HCT116 (cell line): ENCODE measurements around the gene OR4E2. TPM values are rescaled to one million over a fixed set of nuclear protein-coding genes. Genes with fewer than 3 reads are reported as not detected.

ENCODE experiments used
- ATAC-seq: fragments of 200-7000 bp; cut with Tn5 transposase; 2 replicates; pipeline ENCODE4 v1.9.1; 2020; ENCODE audit warnings: mild to moderate bottlenecking, moderate library complexity
- BruUV-seq: library from RNA; stranded (reverse); fragments of 400-500 nt; replicated peaks from 2 replicates; lab custom pipeline; 2021; lab: Mats Ljungman, UMichigan
- CTCF ChIA-PET: fragments of 300-600 bp; sonication (Branson Sonifier 250); formaldehyde crosslinking; loops from one replicate; lab custom pipeline; 2021; ENCODE audit warnings: antibody characterized with exemption; lab: Charles Lee
- POLR2A ChIA-PET: fragments of 300-600, 350-600 bp; sonication (Branson Sonifier 250); formaldehyde crosslinking; loops from one replicate; lab custom pipeline; 2021; ENCODE audit warnings: antibody characterized with exemption; lab: Charles Lee
- RAD21 ChIA-PET, 2 experiments: fragments of 300-600 bp; sonication (Branson Sonifier 250); formaldehyde crosslinking; loops; one replicate each; lab custom pipeline; 2023; ENCODE audit warnings: low total read pairs in 2 of 2; ENCODE audit not compliant: uncharacterized antibody in 2 of 2, unreplicated experiment in 2 of 2, low non-redundant PET in 1 of 2; lab: Charles Lee
- DNase-seq: peaks from one replicate; pipeline ENCODE4 v3.0.0-alpha.2; 2010; ENCODE audit warnings: low read depth, low spot score
- H2AFZ ChIP-seq: fragments of 200-600 bp; shearing (Covaris generic), sonication (generic); 2 replicates; pipeline ENCODE4 v1.6.1; 2017; ENCODE audit warnings: low read depth, mixed run types, mixed read lengths, antibody characterized with exemption, low read length; ENCODE audit not compliant: poor library complexity, severe bottlenecking
- H3K27ac ChIP-seq: 2 replicates; pipeline ENCODE4 v1.5.1; 2012; ENCODE audit warnings: low read depth, low read length
- H3K27me3 ChIP-seq: fragments of 200-600 bp; sonication (generic); 2 replicates; pipeline ENCODE4 v1.6.1; 2016; ENCODE audit warnings: mixed run types, low read length, mixed read lengths; ENCODE audit not compliant: insufficient read depth
- H3K36me3 ChIP-seq, 2 experiments: fragments of 200-500 bp in 1 of 2; fragments of 200-600 bp in 1 of 2; sonication (Bioruptor generic) in 1 of 2; sonication (generic) in 1 of 2; 2 replicates each; pipeline versions ENCODE4 v1.5.1 to v1.6.1; 2014 to 2016; ENCODE audit warnings: low read length in 2 of 2, inconsistent platforms in 1 of 2, mixed read lengths in 1 of 2, mixed run types in 1 of 2; ENCODE audit not compliant: insufficient read depth in 2 of 2, control insufficient read depth in 1 of 2
- H3K4me1 ChIP-seq, 2 experiments: fragments of 200-600 bp in 1 of 2; sonication (generic) in 1 of 2; 2 replicates each; pipeline versions ENCODE4 v1.5.1 to v1.6.1; 2012 to 2017; ENCODE audit warnings: low read length in 2 of 2, inconsistent platforms in 1 of 2, mild to moderate bottlenecking in 1 of 2, mixed read lengths in 1 of 2, mixed run types in 1 of 2, moderate library complexity in 1 of 2; ENCODE audit not compliant: insufficient read depth in 2 of 2, control insufficient read depth in 1 of 2
- H3K4me2 ChIP-seq: fragments of 200-600 bp; sonication (generic); 2 replicates; pipeline ENCODE4 v1.6.1; 2017; ENCODE audit warnings: mixed run types, low read length, mixed read lengths
- H3K4me3 ChIP-seq, 2 experiments: fragments of 200-600 bp in 1 of 2; sonication (generic) in 1 of 2; replicated peaks in 1 of 2; 2 replicates each; pipeline ENCODE4 v1.5.1; 2011 to 2016; ENCODE audit warnings: low read length in 2 of 2, control low read depth in 1 of 2, low read depth in 1 of 2, mild to moderate bottlenecking in 1 of 2, mixed read lengths in 1 of 2, mixed run types in 1 of 2
- H3K79me2 ChIP-seq: fragments of 200-600 bp; sonication (generic); 2 replicates; pipeline ENCODE4 v1.6.1; 2017; ENCODE audit warnings: mild to moderate bottlenecking, mixed run types, low read length, moderate library complexity, mixed read lengths; ENCODE audit not compliant: insufficient read depth
- H3K9ac ChIP-seq: fragments of 200-600 bp; sonication (generic); 2 replicates; pipeline ENCODE4 v1.6.1; 2016; ENCODE audit warnings: low read length, mixed read lengths
- H3K9me2 ChIP-seq: fragments of 200-600 bp; sonication (generic), shearing (Covaris generic); 2 replicates; pipeline ENCODE4 v1.6.1; 2017; ENCODE audit warnings: mixed run types, mild to moderate bottlenecking, moderate library complexity; ENCODE audit not compliant: insufficient read depth
- H3K9me3 ChIP-seq, 2 experiments: fragments of 200-500 bp in 1 of 2; fragments of 200-600 bp in 1 of 2; sonication (Bioruptor generic) in 1 of 2; sonication (generic) in 1 of 2; 2 replicates each; pipeline ENCODE4 v1.6.1; 2014 to 2017; ENCODE audit warnings: low read length in 2 of 2, mixed read lengths in 2 of 2, inconsistent platforms in 1 of 2, low read depth in 1 of 2, mild to moderate bottlenecking in 1 of 2, mixed run types in 1 of 2, moderate library complexity in 1 of 2; ENCODE audit not compliant: control insufficient read depth in 1 of 2, insufficient read depth in 1 of 2
- H4K20me1 ChIP-seq: fragments of 200-600 bp; sonication (generic), shearing (Covaris generic); 2 replicates; pipeline ENCODE4 v1.6.1; 2017; ENCODE audit warnings: mixed run types, mild to moderate bottlenecking, moderate library complexity; ENCODE audit not compliant: insufficient read depth
- CEBPB ChIP-seq: IDR thresholded peaks from 2 replicates; pipeline ENCODE4 v1.6.1; 2012; ENCODE audit warnings: low read depth
- CTCF ChIP-seq, 3 experiments: fragments of 200-600 bp in 1 of 3; sonication (generic) in 1 of 3; IDR thresholded peaks in 2 of 3; conservative IDR thresholded peaks in 1 of 3; 2 replicates each; pipeline ENCODE4 v1.5.1; 2012 to 2017; ENCODE audit warnings: low read depth in 2 of 3, low read length in 2 of 3, antibody characterized with exemption in 1 of 3, borderline replicate concordance in 1 of 3, control low read depth in 1 of 3, mild to moderate bottlenecking in 1 of 3, mixed read lengths in 1 of 3, mixed run types in 1 of 3, moderate library complexity in 1 of 3; ENCODE audit not compliant: insufficient read depth in 1 of 3
- EZH2 ChIP-seq: fragments of 200-600 bp; sonication (generic); IDR thresholded peaks from 2 replicates; pipeline ENCODE4 v1.6.1; 2017; ENCODE audit warnings: antibody characterized with exemption, mixed run types
- EZH2phosphoT487 ChIP-seq: fragments of 200-600 bp; IDR thresholded peaks from 2 replicates; pipeline ENCODE4 v1.6.1; 2018; ENCODE audit warnings: antibody characterized with exemption, borderline replicate concordance
- FOSL1 ChIP-seq: IDR thresholded peaks from 2 replicates; pipeline ENCODE4 v1.6.1; 2012; ENCODE audit warnings: low read depth
- MAX ChIP-seq: IDR thresholded peaks from 2 replicates; pipeline ENCODE4 v1.6.1; 2012
- POLR2AphosphoS5 ChIP-seq: IDR thresholded peaks from 2 replicates; pipeline ENCODE4 v1.6.1; 2011; ENCODE audit warnings: mild to moderate bottlenecking, low read depth, low read length, moderate library complexity
- REST ChIP-seq: IDR thresholded peaks from 2 replicates; pipeline ENCODE4 v1.6.1; 2012; ENCODE audit warnings: low read depth
- SIN3A ChIP-seq: IDR thresholded peaks from 2 replicates; pipeline ENCODE4 v1.6.1; 2012; ENCODE audit warnings: low read depth
- SRF ChIP-seq: IDR thresholded peaks from 2 replicates; pipeline ENCODE4 v1.6.1; 2012; ENCODE audit warnings: low read depth
- TCF7L2 ChIP-seq: IDR thresholded peaks from 2 replicates; pipeline ENCODE4 v1.7.0; 2011; ENCODE audit warnings: borderline replicate concordance, inconsistent platforms; ENCODE audit not compliant: insufficient read depth, insufficient read length; ENCODE audit errors: extremely low read depth
- ZBTB33 ChIP-seq: IDR thresholded peaks from 2 replicates; pipeline ENCODE4 v1.6.1; 2011; ENCODE audit warnings: mild to moderate bottlenecking, low read length, moderate library complexity; ENCODE audit not compliant: insufficient replicate concordance; ENCODE audit errors: extremely low read depth
- ZFX ChIP-seq: fragments of 450-650 bp; IDR thresholded peaks from 2 replicates; pipeline ENCODE4 v1.6.1; 2017
- ZNF274 ChIP-seq: fragments of 200-500 bp; sonication (Bioruptor generic); IDR thresholded peaks from 2 replicates; pipeline ENCODE4 v1.6.1; 2014; ENCODE audit warnings: mild to moderate bottlenecking, low read depth, low read length, inconsistent platforms
- intact Hi-C: fragments of 100-400 bp; cut with micrococcal nuclease; formaldehyde crosslinking; loops from 2 replicates; pipeline ENCODE4 v1.10.0; 2022
- total RNA-seq: library from RNA; stranded (reverse); gene quantifications from one replicate; pipeline ENCODE4 v1.2.1, GENCODE V29; 2021; ENCODE audit not compliant: unreplicated experiment

Gene OR4E2
- total RNA-seq, 1 experiment from 2014 or later = not detected

GRCh38 chr14:21712036-21712435 is 58.4 kb downstream of the OR4E2 start:
- no peak for ATAC-seq
- DNase-seq = no peak
- H3K27ac ChIP-seq = no peak overlapping the region
- H2AFZ ChIP-seq = no peak overlapping the region
- H4K20me1 ChIP-seq = no peaks in the 10 kb centered on the region
- H3K27me3 ChIP-seq = peaks cover 20% of the 10 kb centered on the region; the same call in 1 of the 2 replicates
- TF ChIP-seq EZH2phosphoT487 (no peak), EZH2 (no peak), ZFX (no peak), MAX (no peak), REST (no peak), CTCF (IDR thresholded peaks at IDR 0.05 in 2 of 3, conservative IDR thresholded peaks at IDR 0.05 in 1 of 3; ENCODE audit: borderline replicate concordance in 1 of 3, insufficient read depth in 1 of 3, low read depth in 2 of 3, low read length in 2 of 3) (no peak), ZNF274 (no peak), POLR2AphosphoS5 (no peak), FOSL1 (no peak), ZBTB33 (no peak), SRF (no peak), TCF7L2 (no peak), CEBPB (no peak), SIN3A (no peak)
- H3K36me3 ChIP-seq = no peaks in the 10 kb centered on the region
- no peaks in the 10 kb centered on the region for H3K9me2 ChIP-seq
- no peaks in the 10 kb centered on the region for H3K9me3 ChIP-seq
- no peak overlapping the region for H3K9ac ChIP-seq
- ChIA-PET CTCF (interaction anchor here (0.8 to 6.0 kb wide), 6 partner anchors 11 to 213 kb away, joined by 3 to 36 read pairs (median 4); no protein-coding TSS in a partner anchor), POLR2A (no interaction called here), RAD21 (no interaction called here)
- H3K4me2 ChIP-seq = no peak overlapping the region
- no peak overlapping the region for H3K4me3 ChIP-seq
- intact Hi-C loops = no loop called here
- BruUV-seq = no TSS peak
- no peaks in the 10 kb centered on the region for H3K4me1 ChIP-seq
- H3K79me2 ChIP-seq = no peaks in the 10 kb centered on the region
